SK-N-MC (cell line): Measurements from ENCODE around the gene HMGXB3.

Experiments
- EZH2 ChIP-seq: fragments of 200-600 bp; sonication (generic); IDR thresholded peaks from one replicate; pipeline ENCODE4 v1.6.1; 2017; ENCODE audit warnings: antibody characterized with exemption
- POLR2AphosphoS5 ChIP-seq: IDR thresholded peaks from 2 replicates; pipeline ENCODE4 v1.6.1; 2012; ENCODE audit warnings: mild to moderate bottlenecking, low read depth, low read length, borderline replicate concordance

- no peak for TF ChIP-seq EZH2
- TF ChIP-seq POLR2AphosphoS5, result no peak
These were observed 1.2 kb upstream of the HMGXB3 start for GRCh38 chr5:149999359-149999758.
